ENCODE data around the gene ANKRD7. TPM values are rescaled to one million over a fixed set of nuclear protein-coding genes. Genes with fewer than 3 reads are reported as not detected.

The ANKRD7 gene
- total RNA-seq = under 1 TPM in 1 of 2 donors, not detected in 1; 0.68 TPM

- H3K27me3 ChIP-seq (replicated peaks; ENCODE audit: insufficient read depth) = no peaks in the 10 kb centered on the region
- no peak within 1 kb of the TSS for H3K27ac ChIP-seq
- DNase-seq (ENCODE audit: low spot score) (no peak), ATAC-seq (ENCODE audit: insufficient number of reproducible peaks, low FRiP score, low read depth) (no peak)
- no peaks in the 10 kb centered on the region for H3K9me3 ChIP-seq
- no peaks in the 10 kb centered on the region for H3K36me3 ChIP-seq
- no peak for TF ChIP-seq CTCF (IDR thresholded peaks at IDR 0.05)
- no peaks in the 10 kb centered on the region for H3K4me1 ChIP-seq (ENCODE audit: control insufficient read depth in 1 of 2, low read depth in 2 of 2)
- no peak within 1 kb of the TSS for H3K4me3 ChIP-seq
These were observed at the start of gene ANKRD7 for GRCh38 chr7:118224521-118224920. Gene ANKRD7 (plus strand): TSS chr7:118224704. CDS start chr7:118224831, 127 bp downstream.

GRCh38 chr7:118175740-118176139 is 48.8 kb upstream of the ANKRD7 start:
- H3K27ac ChIP-seq = no peak overlapping the region
- no peak overlapping the region for H3K4me3 ChIP-seq
- no peaks in the 10 kb centered on the region for H3K27me3 ChIP-seq (replicated peaks; ENCODE audit: insufficient read depth)
- no peak for ATAC-seq (ENCODE audit: insufficient number of reproducible peaks, low FRiP score, low read depth)
- no peak for TF ChIP-seq CTCF (IDR thresholded peaks at IDR 0.05)
- no peaks in the 10 kb centered on the region for H3K4me1 ChIP-seq (ENCODE audit: control insufficient read depth in 1 of 2, low read depth in 2 of 2)
- no peaks in the 10 kb centered on the region for H3K9me3 ChIP-seq
- no peak for DNase-seq (ENCODE audit: low spot score)
- H3K36me3 ChIP-seq = no peaks in the 10 kb centered on the region

GRCh38 chr7:118179191-118179590 is 45.3 kb upstream of the ANKRD7 start:
- Histone ChIP-seq H3K9me3 (no peaks in the 10 kb centered on the region), H3K36me3 (no peaks in the 10 kb centered on the region), H3K4me3 (no peak overlapping the region), H3K27me3 (replicated peaks; ENCODE audit: insufficient read depth) (no peaks in the 10 kb centered on the region), H3K27ac (no peak overlapping the region), H3K4me1 (ENCODE audit: control insufficient read depth in 1 of 2, low read depth in 2 of 2) (peaks cover 6 to 10% of the 10 kb centered on the region in 2 donors)
- no peak for TF ChIP-seq CTCF (IDR thresholded peaks at IDR 0.05)
- no peak for ATAC-seq (ENCODE audit: insufficient number of reproducible peaks, low FRiP score, low read depth)
- DNase-seq (ENCODE audit: low spot score) = no peak

GRCh38 chr7:118182593-118183427 is 41.7 kb upstream of the ANKRD7 start:
- H3K4me1 ChIP-seq (ENCODE audit: control insufficient read depth in 1 of 2, low read depth in 2 of 2) = peaks cover 11 to 34% of the 10 kb centered on the region in 2 donors
- H3K27me3 ChIP-seq (replicated peaks; ENCODE audit: insufficient read depth) = no peaks in the 10 kb centered on the region
- no peaks in the 10 kb centered on the region for H3K9me3 ChIP-seq
- peak overlapping the region; percentile 86 for H3K4me3 ChIP-seq
- TF ChIP-seq CTCF (IDR thresholded peaks at IDR 0.05) = no peak
- no peaks in the 10 kb centered on the region for H3K36me3 ChIP-seq
- no peak for DNase-seq (ENCODE audit: low spot score)
- peak overlapping the region; percentile 86 to 95 for H3K27ac ChIP-seq
- ATAC-seq (ENCODE audit: insufficient number of reproducible peaks, low FRiP score, low read depth) = no peak

- ATAC-seq (ENCODE audit: insufficient number of reproducible peaks, low FRiP score, low read depth) (no peak), DNase-seq (ENCODE audit: low spot score) (no peak)
- Histone ChIP-seq H3K27me3 (replicated peaks; ENCODE audit: insufficient read depth) (no peaks in the 10 kb centered on the region), H3K9me3 (no peaks in the 10 kb centered on the region), H3K27ac (peak overlapping the region; percentile 86 to 95), H3K36me3 (peaks cover under 1% of the 10 kb centered on the region), H3K4me1 (ENCODE audit: control insufficient read depth in 1 of 2, low read depth in 2 of 2) (peaks cover 11 to 37% of the 10 kb centered on the region in 2 donors), H3K4me3 (peak overlapping the region; percentile 86)
- no peak for TF ChIP-seq CTCF (IDR thresholded peaks at IDR 0.05)
These were observed 41.1 kb upstream of the ANKRD7 start for GRCh38 chr7:118183428-118183785.
